HT-29 (cell line): ENCODE measurements around the gene RABEPK. TPM values are rescaled to one million over a fixed set of nuclear protein-coding genes. Genes with fewer than 3 reads are reported as not detected.

ENCODE experiments used
- small RNA-seq: library from RNA; depleted of rRNA; stranded (forward); fragments of <200 nt; gene quantifications from one replicate; pipeline ENCODE3, GENCODE V24; 2014
- total RNA-seq: library from RNA; depleted of rRNA; stranded (reverse); fragments of >200 nt; shearing (Covaris generic); gene quantifications from 2 replicates; pipeline ENCODE4 v1.2.3, GENCODE V29; 2014; rRNA removed

The RABEPK gene
- total RNA-seq, 1 experiment from 2014 or later: 29.1 TPM

Small RNA genes within 50 kb of the gene (small RNA-seq; reads per million reads assigned to genes)
- gene AL354710.1: not detected

Other genes starting within 250 kb of the RABEPK start
- gene SCAI, start 57.0 kb upstream of the RABEPK start, total RNA-seq: 3.9 and 5.3 TPM in 2 replicates
- gene PPP6C, start 10.7 kb upstream of the RABEPK start, total RNA-seq: 11.6 and 13.1 TPM in 2 replicates
- gene HSPA5, start 40.8 kb downstream of the RABEPK start, total RNA-seq: 46.5 and 48.0 TPM in 2 replicates
- 19.1 and 22.9 TPM in 2 replicates for gene GAPVD1, start 61.3 kb downstream of the RABEPK start, total RNA-seq